Activated T-helper 17 cell treated with anti-CD3 and anti-CD28 coated beads, Interleukin-2, amount 50 U/mL, for 72 hours (primary cell): ENCODE data around the gene ATP11A. TPM values are rescaled to one million over a fixed set of nuclear protein-coding genes. Genes with fewer than 3 reads are reported as not detected.

Source experiments
- ATAC-seq: fragments of 150-1000 bp; cut with Tn5 transposase; replicated peaks from 2 replicates; pipeline ENCODE4 v1.10.0; 2021; ENCODE audit warnings: mild to moderate bottlenecking, moderate library complexity
- H3K27ac Mint-ChIP-seq: one replicate; pipeline ENCODE4 v1.8.0; 2022; ENCODE audit warnings: mixed read lengths
- H3K27me3 Mint-ChIP-seq: one replicate; pipeline ENCODE4 v1.8.0; 2022; ENCODE audit warnings: mixed read lengths
- H3K36me3 Mint-ChIP-seq: one replicate; pipeline ENCODE4 v1.8.0; 2022; ENCODE audit warnings: low read depth, mild to moderate bottlenecking, mixed read lengths
- H3K4me1 Mint-ChIP-seq: one replicate; pipeline ENCODE4 v1.8.0; 2022; ENCODE audit warnings: mixed read lengths
- H3K4me3 Mint-ChIP-seq: one replicate; pipeline ENCODE4 v1.8.0; 2022; ENCODE audit warnings: mild to moderate bottlenecking, mixed read lengths
- H3K9me3 Mint-ChIP-seq: one replicate; pipeline ENCODE4 v1.8.0; 2022; ENCODE audit warnings: mixed read lengths
- total RNA-seq, 2 donors: library from RNA; stranded (reverse); gene quantifications; one replicate each; pipeline ENCODE4 v1.2.3, GENCODE V29; 2022

The ATP11A gene
- total RNA-seq, 2 donors from 2014 or later: 39.7 to 48.6 TPM

- no peak for ATAC-seq
- Mint-ChIP-seq H3K36me3 (peaks cover 7% of the 10 kb centered on the region), H3K4me3 (no peak overlapping the region), H3K9me3 (no peaks in the 10 kb centered on the region), H3K27me3 (no peaks in the 10 kb centered on the region), H3K27ac (no peak overlapping the region), H3K4me1 (no peaks in the 10 kb centered on the region)
These were observed 198.6 kb downstream of the ATP11A start for GRCh38 chr13:112888238-112889111.

GRCh38 chr13:112889351-112890290 lies 199.8 kb downstream of the ATP11A start:
- H3K4me3 Mint-ChIP-seq: no peak overlapping the region
- H3K36me3 Mint-ChIP-seq: no peaks in the 10 kb centered on the region
- H3K27me3 Mint-ChIP-seq: no peaks in the 10 kb centered on the region

GRCh38 chr13:112890316-112891145 lies 200.7 kb downstream of the ATP11A start:
- Mint-ChIP-seq H3K4me1 (no peaks in the 10 kb centered on the region), H3K27ac (no peak overlapping the region), H3K9me3 (no peaks in the 10 kb centered on the region), H3K36me3 (no peaks in the 10 kb centered on the region), H3K4me3 (no peak overlapping the region), H3K27me3 (no peaks in the 10 kb centered on the region)
- ATAC-seq: no peak

More at GRCh38 chr13:112889351-112890290, 199.8 kb downstream of the ATP11A start:
- H3K27ac Mint-ChIP-seq: no peak overlapping the region
- no peaks in the 10 kb centered on the region for H3K4me1 Mint-ChIP-seq
- ATAC-seq: no peak
- no peaks in the 10 kb centered on the region for H3K9me3 Mint-ChIP-seq

GRCh38 chr13:112891477-112892401 lies 201.9 kb downstream of the ATP11A start:
- H3K4me1 Mint-ChIP-seq: no peaks in the 10 kb centered on the region
- no peak for ATAC-seq
- H3K36me3 Mint-ChIP-seq: no peaks in the 10 kb centered on the region
- H3K27ac Mint-ChIP-seq: no peak overlapping the region
- peaks cover 4% of the 10 kb centered on the region for H3K27me3 Mint-ChIP-seq
- H3K9me3 Mint-ChIP-seq: no peaks in the 10 kb centered on the region
- H3K4me3 Mint-ChIP-seq: no peak overlapping the region

GRCh38 chr13:112892426-112893206 lies 202.8 kb downstream of the ATP11A start:
- Mint-ChIP-seq H3K36me3 (no peaks in the 10 kb centered on the region), H3K27ac (no peak overlapping the region), H3K9me3 (no peaks in the 10 kb centered on the region), H3K27me3 (peaks cover 4% of the 10 kb centered on the region), H3K4me3 (no peak overlapping the region), H3K4me1 (no peaks in the 10 kb centered on the region)
- ATAC-seq: no peak

GRCh38 chr13:112893207-112893569 lies 203.3 kb downstream of the ATP11A start:
- H3K27ac Mint-ChIP-seq: no peak overlapping the region
- H3K4me1 Mint-ChIP-seq: no peaks in the 10 kb centered on the region
- no peak overlapping the region for H3K4me3 Mint-ChIP-seq
- peaks cover 4% of the 10 kb centered on the region for H3K27me3 Mint-ChIP-seq
- H3K9me3 Mint-ChIP-seq: no peaks in the 10 kb centered on the region
- H3K36me3 Mint-ChIP-seq: no peaks in the 10 kb centered on the region
- ATAC-seq: no peak

- Mint-ChIP-seq H3K4me3 (no peak overlapping the region), H3K9me3 (no peaks in the 10 kb centered on the region), H3K4me1 (no peaks in the 10 kb centered on the region), H3K36me3 (no peaks in the 10 kb centered on the region), H3K27ac (no peak overlapping the region), H3K27me3 (peaks cover 4% of the 10 kb centered on the region)
- peak; percentile 64 for ATAC-seq
These were observed 204.0 kb downstream of the ATP11A start for GRCh38 chr13:112893570-112894422.

GRCh38 chr13:112894423-112894672 lies 204.5 kb downstream of the ATP11A start:
- no peak overlapping the region for H3K4me3 Mint-ChIP-seq
- H3K4me1 Mint-ChIP-seq: no peaks in the 10 kb centered on the region
- peaks cover 4% of the 10 kb centered on the region for H3K27me3 Mint-ChIP-seq
- H3K36me3 Mint-ChIP-seq: no peaks in the 10 kb centered on the region
- H3K27ac Mint-ChIP-seq: no peak overlapping the region
- no peak for ATAC-seq
- no peaks in the 10 kb centered on the region for H3K9me3 Mint-ChIP-seq

- H3K27me3 Mint-ChIP-seq: peaks cover 4% of the 10 kb centered on the region
- ATAC-seq: peak; percentile 28
- H3K4me1 Mint-ChIP-seq: no peaks in the 10 kb centered on the region
- H3K4me3 Mint-ChIP-seq: peak overlapping the region; percentile 27
- no peak overlapping the region for H3K27ac Mint-ChIP-seq
- H3K9me3 Mint-ChIP-seq: no peaks in the 10 kb centered on the region
- H3K36me3 Mint-ChIP-seq: no peaks in the 10 kb centered on the region
These were observed 205.0 kb downstream of the ATP11A start for GRCh38 chr13:112894673-112895481.

- no peak overlapping the region for H3K27ac Mint-ChIP-seq
- H3K4me1 Mint-ChIP-seq: no peaks in the 10 kb centered on the region
- H3K36me3 Mint-ChIP-seq: no peaks in the 10 kb centered on the region
- no peak for ATAC-seq
- peaks cover 7% of the 10 kb centered on the region for H3K27me3 Mint-ChIP-seq
- H3K9me3 Mint-ChIP-seq: no peaks in the 10 kb centered on the region
- H3K4me3 Mint-ChIP-seq: no peak overlapping the region
These were observed 206.0 kb downstream of the ATP11A start for GRCh38 chr13:112895521-112896465.
